ENCODE results near the gene VPS18.

GRCh38 chr15:40931300-40932142 lies 37.3 kb downstream of the VPS18 start:
- no peak for TF ChIP-seq GATA3 (IDR thresholded peaks at IDR 0.05; ENCODE audit: low read depth, low read length)
- no peak for TF ChIP-seq GATA2 (IDR thresholded peaks at IDR 0.05; ENCODE audit: low read depth, low read length)

Measured in SH-SY5Y (cell line).